Ascending aorta (tissue), 2 donors: ENCODE results near the gene PKD1. TPM values are rescaled to one million over a fixed set of nuclear protein-coding genes. Genes with fewer than 3 reads are reported as not detected.

Source experiments
- DNase-seq, 2 donors: peaks; one replicate each; pipeline ENCODE4 v3.0.0-alpha.2; 2019; ENCODE audit warnings: low spot score in 2 of 2
- H3K27ac ChIP-seq, 2 donors: fragments of 200-600 bp; sonication (generic); one replicate each; pipeline ENCODE4 v1.5.1; 2016 to 2017; ENCODE audit warnings: mild to moderate bottlenecking in 1 of 2
- H3K27me3 ChIP-seq: fragments of 200-600 bp; sonication (generic); one replicate; pipeline ENCODE4 v1.5.1; 2017
- H3K36me3 ChIP-seq, 2 donors: fragments of 200-600 bp; sonication (generic); one replicate each; pipeline ENCODE4 v1.5.1; 2016
- H3K4me1 ChIP-seq, 2 donors: fragments of 200-600 bp; sonication (generic); one replicate each; pipeline ENCODE4 v1.5.1; 2016 to 2017; ENCODE audit warnings: mild to moderate bottlenecking in 1 of 2
- H3K4me3 ChIP-seq, 2 donors: fragments of 200-600 bp; sonication (generic); one replicate each; pipeline ENCODE4 v1.5.1; 2016 to 2017; ENCODE audit warnings: mild to moderate bottlenecking in 1 of 2
- H3K9me3 ChIP-seq, 2 donors: fragments of 200-600 bp; sonication (generic); one replicate each; pipeline ENCODE4 v1.5.1; 2016
- intact Hi-C: fragments of 100-400 bp; cut with DNase I; formaldehyde crosslinking; loops from one replicate; pipeline ENCODE4 v1.15.1; 2023
- total RNA-seq: library from RNA; depleted of rRNA; stranded (reverse); fragments of >200 nt; gene quantifications from one replicate; pipeline ENCODE4 v1.1.0, GENCODE V29; 2016
- TF ChIP-seq, protein P1 (sequence below), 3 experiments: fragments of 200-600 bp in 2 of 3; fragments of 450-650 bp in 1 of 3; sonication (generic) in 2 of 3; IDR thresholded peaks; one replicate each; pipeline ENCODE4 v1.5.1; 2016 to 2019; ENCODE audit warnings: antibody characterized with exemption in 3 of 3, mild to moderate bottlenecking in 1 of 3, moderate library complexity in 1 of 3

The PKD1 gene
- total RNA-seq, 1 donor from 2014 or later = 551 TPM

DNA sequence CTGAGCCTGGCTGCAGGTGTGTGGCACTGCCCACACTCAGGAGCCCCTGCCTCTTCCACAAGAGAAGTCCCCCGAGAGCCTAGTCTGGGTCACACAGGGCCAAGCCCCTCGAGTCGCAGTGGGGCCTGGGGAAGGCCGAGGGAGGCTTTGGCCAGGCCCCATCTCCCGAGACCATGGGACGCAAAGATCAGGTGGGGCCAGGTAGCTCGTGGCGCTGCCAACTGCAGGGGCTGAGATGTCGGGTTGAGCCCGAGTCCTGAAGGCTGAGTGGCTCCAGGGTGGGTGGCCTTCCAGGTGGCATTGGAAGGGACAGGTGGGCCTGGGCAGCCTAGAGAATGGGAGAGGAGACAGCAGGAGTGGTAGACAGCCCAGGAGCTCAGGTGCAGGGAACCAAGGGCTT is 26.2 kb upstream of the PKD1 start:
- Histone ChIP-seq H3K9me3 (no peaks in the 10 kb centered on the region), H3K36me3 (peaks cover 10 to 13% of the 10 kb centered on the region in 2 donors), H3K4me3 (no peak overlapping the region), H3K4me1 (peaks cover 2 to 21% of the 10 kb centered on the region in 2 donors), H3K27ac (peak overlapping the region; percentile 42 to 51), H3K27me3 (no peaks in the 10 kb centered on the region)
- intact Hi-C loops = no loop called here
- TF ChIP-seq, protein P1, sequence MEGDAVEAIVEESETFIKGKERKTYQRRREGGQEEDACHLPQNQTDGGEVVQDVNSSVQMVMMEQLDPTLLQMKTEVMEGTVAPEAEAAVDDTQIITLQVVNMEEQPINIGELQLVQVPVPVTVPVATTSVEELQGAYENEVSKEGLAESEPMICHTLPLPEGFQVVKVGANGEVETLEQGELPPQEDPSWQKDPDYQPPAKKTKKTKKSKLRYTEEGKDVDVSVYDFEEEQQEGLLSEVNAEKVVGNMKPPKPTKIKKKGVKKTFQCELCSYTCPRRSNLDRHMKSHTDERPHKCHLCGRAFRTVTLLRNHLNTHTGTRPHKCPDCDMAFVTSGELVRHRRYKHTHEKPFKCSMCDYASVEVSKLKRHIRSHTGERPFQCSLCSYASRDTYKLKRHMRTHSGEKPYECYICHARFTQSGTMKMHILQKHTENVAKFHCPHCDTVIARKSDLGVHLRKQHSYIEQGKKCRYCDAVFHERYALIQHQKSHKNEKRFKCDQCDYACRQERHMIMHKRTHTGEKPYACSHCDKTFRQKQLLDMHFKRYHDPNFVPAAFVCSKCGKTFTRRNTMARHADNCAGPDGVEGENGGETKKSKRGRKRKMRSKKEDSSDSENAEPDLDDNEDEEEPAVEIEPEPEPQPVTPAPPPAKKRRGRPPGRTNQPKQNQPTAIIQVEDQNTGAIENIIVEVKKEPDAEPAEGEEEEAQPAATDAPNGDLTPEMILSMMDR (IDR thresholded peaks at IDR 0.05) = no peak
- DNase-seq = no peak

DNA sequence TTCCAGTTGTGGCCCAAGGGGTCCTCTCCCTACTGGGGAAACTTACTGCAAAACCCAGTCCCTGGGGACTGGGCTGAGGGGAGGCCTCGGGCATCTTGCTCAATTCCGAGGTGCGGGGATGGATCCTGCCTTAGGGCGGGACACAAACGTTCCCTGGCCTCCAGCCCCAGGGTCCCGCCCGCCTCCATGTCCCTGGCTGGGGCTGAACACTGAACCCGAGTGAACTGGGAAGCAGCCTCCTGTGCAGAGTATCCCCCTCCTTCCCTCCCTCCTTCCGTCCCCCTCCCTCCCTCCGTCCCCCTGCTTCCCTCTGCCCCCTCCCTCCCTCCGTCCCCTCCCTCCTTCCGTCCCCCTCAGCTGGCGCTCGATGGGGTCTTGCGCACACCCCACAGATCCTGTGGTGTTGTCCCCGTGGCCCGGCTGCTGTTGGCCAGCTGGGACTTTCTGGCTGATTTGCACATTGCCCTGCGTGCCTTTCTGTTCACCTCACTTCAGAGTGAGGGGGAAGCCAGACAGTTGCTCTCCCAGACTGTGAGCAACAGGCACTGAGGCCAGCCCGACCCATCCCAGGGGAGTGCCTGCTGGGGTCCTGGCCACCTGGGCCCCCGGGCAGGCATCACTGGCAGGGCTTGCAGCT is 25.3 kb upstream of the PKD1 start:
- no peaks in the 10 kb centered on the region for H3K27me3 ChIP-seq
- H3K4me3 ChIP-seq = no peak overlapping the region
- DNase-seq = peak in 1 of 2 donors; percentile 75
- peak overlapping the region; percentile 42 to 62 for H3K27ac ChIP-seq
- peaks cover 8 to 29% of the 10 kb centered on the region in 2 donors for H3K4me1 ChIP-seq
- H3K9me3 ChIP-seq = no peaks in the 10 kb centered on the region
- peaks cover 4 to 5% of the 10 kb centered on the region in 2 donors for H3K36me3 ChIP-seq
- intact Hi-C loops = no loop called here
- TF ChIP-seq, protein P1 (IDR thresholded peaks at IDR 0.05) = no peak

DNA sequence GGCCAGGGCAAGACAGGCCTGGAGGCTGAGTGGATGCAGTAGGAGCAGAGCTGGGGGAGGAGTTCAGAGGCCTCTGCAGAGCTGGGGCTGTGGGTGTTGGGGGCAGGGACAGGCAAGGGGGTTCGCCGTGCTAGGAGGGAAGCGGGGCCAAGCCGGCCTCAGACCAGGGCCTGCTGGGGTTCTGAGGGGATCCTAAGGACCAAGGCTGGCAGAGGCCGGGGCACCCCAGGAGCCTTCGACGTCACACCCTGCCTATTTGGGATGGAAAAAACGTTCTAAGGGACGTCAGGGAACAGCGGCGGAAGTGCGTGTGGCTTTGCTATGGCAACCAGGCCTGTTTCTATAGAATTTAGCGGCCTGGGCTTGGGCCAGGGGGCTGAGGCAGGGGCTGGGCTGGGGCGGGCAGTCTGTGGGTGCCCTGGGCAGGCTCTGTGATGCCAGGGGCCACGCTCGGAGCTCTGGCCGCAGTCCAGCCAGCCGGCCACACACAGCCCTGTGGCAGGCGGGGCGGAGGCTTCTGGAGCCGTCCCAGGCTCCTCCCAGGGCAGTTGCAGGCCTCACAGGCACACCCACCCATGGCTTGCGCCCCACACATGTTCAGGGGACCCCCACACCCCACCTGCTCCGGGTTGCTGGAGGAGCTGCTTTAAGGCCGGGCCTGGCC is 23.6 kb upstream of the PKD1 start:
- H3K36me3 ChIP-seq = no peaks in the 10 kb centered on the region
- TF ChIP-seq, protein P1 (IDR thresholded peaks at IDR 0.05) = no peak
- peak overlapping the region in 1 of 2 donors; percentile 36 for H3K4me3 ChIP-seq
- DNase-seq = peak in 1 of 2 donors; percentile 76
- H3K4me1 ChIP-seq = peaks cover 10 to 31% of the 10 kb centered on the region in 2 donors
- H3K9me3 ChIP-seq = no peaks in the 10 kb centered on the region
- H3K27ac ChIP-seq = peak overlapping the region; percentile 60 to 81
- H3K27me3 ChIP-seq = no peaks in the 10 kb centered on the region
- intact Hi-C loops = loop anchor here (10.0 kb wide), 1 partner anchor 295 kb away; no protein-coding TSS in a partner anchor

DNA sequence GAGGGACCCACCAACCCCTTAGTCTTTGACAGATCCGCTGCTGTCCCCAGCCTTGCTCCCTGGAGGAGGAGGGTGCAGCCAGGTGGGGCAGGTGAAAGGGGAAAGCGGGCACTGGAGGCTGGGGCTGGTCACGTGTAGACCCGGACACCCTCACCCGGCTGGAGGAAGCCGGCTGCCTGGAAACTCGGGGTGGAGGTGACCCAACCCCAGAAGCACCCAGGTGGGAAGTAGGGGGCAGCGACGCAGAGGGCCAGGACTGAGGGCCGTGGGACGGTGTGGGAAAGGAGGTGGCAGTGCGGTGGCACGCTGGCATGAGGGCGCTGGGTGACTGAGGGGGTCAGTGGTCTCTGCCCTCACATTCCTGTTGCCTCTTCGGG is 22.6 kb upstream of the PKD1 start:
- Histone ChIP-seq H3K36me3 (no peaks in the 10 kb centered on the region), H3K4me3 (no peak overlapping the region), H3K27ac (peak overlapping the region; percentile 60 to 81), H3K27me3 (no peaks in the 10 kb centered on the region), H3K9me3 (no peaks in the 10 kb centered on the region), H3K4me1 (peaks cover 18 to 40% of the 10 kb centered on the region in 2 donors)
- intact Hi-C loops = loop anchor here (10.0 kb wide), 1 partner anchor 293 kb away; no protein-coding TSS in a partner anchor
- no peak for DNase-seq
- TF ChIP-seq, protein P1 (IDR thresholded peaks at IDR 0.05) = no peak

DNA sequence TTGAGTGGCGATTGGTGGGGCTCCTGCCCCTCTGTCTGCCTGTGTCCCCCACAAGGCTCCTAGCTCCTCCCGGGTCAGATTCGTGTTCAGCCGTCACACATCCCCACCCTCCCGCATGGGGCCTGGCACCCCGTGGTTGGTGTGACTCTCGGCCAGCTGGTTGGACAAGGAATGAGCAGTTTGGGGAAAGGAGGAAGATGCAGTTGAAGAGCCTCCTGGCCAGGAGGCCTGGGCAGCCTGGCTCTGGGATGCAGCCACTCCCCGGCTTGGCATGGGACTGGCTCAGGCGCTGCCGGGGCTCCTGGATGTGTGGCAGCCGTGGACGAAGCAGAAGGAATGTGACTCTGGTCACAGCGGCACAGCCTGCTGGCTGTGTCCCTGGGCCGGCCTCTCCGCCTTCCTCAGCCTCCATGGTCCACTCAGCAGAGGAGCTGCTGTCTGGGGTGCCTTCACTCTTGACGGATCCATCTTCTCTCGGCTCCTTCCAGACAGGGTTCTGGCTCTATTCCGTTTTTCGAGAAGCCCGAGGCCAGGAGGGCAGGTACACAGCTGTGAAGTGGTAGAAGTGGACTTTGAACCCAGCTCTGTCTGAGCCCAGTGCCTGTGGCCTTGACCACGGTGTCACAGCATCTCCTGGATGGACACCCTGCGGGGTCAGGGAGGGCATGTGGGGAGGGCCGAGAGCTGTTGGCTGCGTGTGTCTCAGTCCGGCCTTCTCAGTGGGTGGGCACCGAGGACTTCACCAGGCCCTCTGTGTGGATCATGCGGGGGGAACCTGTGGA is 22.0 kb upstream of the PKD1 start:
- H3K4me3 ChIP-seq = peak overlapping the region in 1 of 2 donors; percentile 78
- DNase-seq = no peak
- H3K27me3 ChIP-seq = no peaks in the 10 kb centered on the region
- TF ChIP-seq, protein P1 (IDR thresholded peaks at IDR 0.05) = no peak
- H3K4me1 ChIP-seq = peaks cover 24 to 46% of the 10 kb centered on the region in 2 donors
- H3K27ac ChIP-seq = peak overlapping the region; percentile 74 to 81
- H3K36me3 ChIP-seq = no peaks in the 10 kb centered on the region
- H3K9me3 ChIP-seq = no peaks in the 10 kb centered on the region
- intact Hi-C loops = loop anchor here (10.0 kb wide), 1 partner anchor 293 kb away; no protein-coding TSS in a partner anchor
